H9 (cell line): ENCODE data around the gene ORM2. TPM values are rescaled to one million over a fixed set of nuclear protein-coding genes. Genes with fewer than 3 reads are reported as not detected.

ENCODE experiments used
- DNase-seq: peaks from one replicate; pipeline ENCODE4 v3.0.0-alpha.2; 2017
- H2AFZ ChIP-seq: one replicate; pipeline ENCODE4 v1.6.1; 2013; ENCODE audit warnings: mild to moderate bottlenecking, low read length, control low read depth, moderate library complexity
- H2AK5ac ChIP-seq: 2 replicates; pipeline ENCODE4 v1.6.1; 2013; ENCODE audit warnings: low read length, control low read depth, mixed read lengths; ENCODE audit not compliant: insufficient read length
- H2BK120ac ChIP-seq: one replicate; pipeline ENCODE4 v1.6.1; 2013; ENCODE audit warnings: low read depth, mild to moderate bottlenecking, low read length, control low read depth, inconsistent platforms; ENCODE audit not compliant: poor library complexity, severe bottlenecking
- H2BK12ac ChIP-seq: 2 replicates; pipeline ENCODE4 v1.6.1; 2013; ENCODE audit warnings: low read length, control low read depth, mixed read lengths, low read depth; ENCODE audit not compliant: insufficient read length
- H2BK15ac ChIP-seq: 2 replicates; pipeline ENCODE4 v1.6.1; 2013; ENCODE audit warnings: low read depth, low read length, control low read depth
- H2BK20ac ChIP-seq: one replicate; pipeline ENCODE4 v1.6.1; 2013; ENCODE audit warnings: low read depth, mild to moderate bottlenecking, low read length, control low read depth, inconsistent platforms; ENCODE audit not compliant: poor library complexity, severe bottlenecking
- H2BK5ac ChIP-seq: 2 replicates; pipeline ENCODE4 v1.6.1; 2013; ENCODE audit warnings: low read length, control low read depth, mixed read lengths; ENCODE audit not compliant: insufficient read length
- H3K14ac ChIP-seq: 2 replicates; pipeline ENCODE4 v1.6.1; 2013; ENCODE audit warnings: low read length, control low read depth; ENCODE audit not compliant: insufficient read depth
- H3K18ac ChIP-seq: 2 replicates; pipeline ENCODE4 v1.6.1; 2013; ENCODE audit warnings: low read depth, mild to moderate bottlenecking, mixed read lengths, low read length, control low read depth; ENCODE audit not compliant: insufficient read length
- H3K23ac ChIP-seq: 2 replicates; pipeline ENCODE4 v1.6.1; 2013; ENCODE audit warnings: low read length, control low read depth, mixed read lengths, low read depth; ENCODE audit not compliant: insufficient read length
- H3K23me2 ChIP-seq: 2 replicates; pipeline ENCODE4 v1.6.1; 2013; ENCODE audit warnings: low read depth, mild to moderate bottlenecking, mixed read lengths, low read length, control low read depth; ENCODE audit not compliant: insufficient read length, poor library complexity, severe bottlenecking
- H3K27ac ChIP-seq: 2 replicates; pipeline ENCODE4 v1.5.1; 2013; ENCODE audit warnings: low read length, control low read depth, mixed read lengths, low read depth; ENCODE audit not compliant: insufficient read length
- H3K27me3 ChIP-seq: 2 replicates; pipeline ENCODE4 v1.6.1; 2013; ENCODE audit warnings: low read length, control low read depth, inconsistent platforms; ENCODE audit not compliant: insufficient read depth
- H3K4ac ChIP-seq: 2 replicates; pipeline ENCODE4 v1.6.1; 2013; ENCODE audit warnings: low read depth, mild to moderate bottlenecking, control low read depth, inconsistent platforms, low read length, moderate library complexity
- H3K4me1 ChIP-seq: 2 replicates; pipeline ENCODE4 v1.6.1; 2013; ENCODE audit warnings: low read length, control low read depth, inconsistent platforms; ENCODE audit not compliant: insufficient read depth
- H3K4me2 ChIP-seq: 2 replicates; pipeline ENCODE4 v1.6.1; 2013; ENCODE audit warnings: low read length, control low read depth, mixed read lengths; ENCODE audit not compliant: insufficient read length, insufficient read depth
- H3K56ac ChIP-seq: 2 replicates; pipeline ENCODE4 v1.6.1; 2013; ENCODE audit warnings: low read depth, mild to moderate bottlenecking, mixed read lengths, low read length, control low read depth; ENCODE audit not compliant: insufficient read length
- H3K79me1 ChIP-seq: 2 replicates; pipeline ENCODE4 v1.6.1; 2013; ENCODE audit warnings: low read depth, mild to moderate bottlenecking, moderate library complexity, low read length, control low read depth, inconsistent platforms; ENCODE audit not compliant: insufficient read depth, poor library complexity, severe bottlenecking
- H3K79me2 ChIP-seq: 2 replicates; pipeline ENCODE4 v1.6.1; 2013; ENCODE audit warnings: low read length, control low read depth, inconsistent platforms; ENCODE audit not compliant: insufficient read depth
- H3K9ac ChIP-seq: 2 replicates; pipeline ENCODE4 v1.6.1; 2013; ENCODE audit warnings: low read length, control low read depth, mixed read lengths; ENCODE audit not compliant: insufficient read length; ENCODE audit errors: extremely low read depth
- H3K9me3 ChIP-seq: one replicate; pipeline ENCODE4 v1.6.1; 2013; ENCODE audit warnings: low read depth, low read length, inconsistent platforms; ENCODE audit not compliant: control insufficient read depth
- H3T11ph ChIP-seq: one replicate; pipeline ENCODE4 v1.6.1; 2013; ENCODE audit warnings: mild to moderate bottlenecking, low read length, control low read depth, inconsistent platforms
- H4K20me1 ChIP-seq: one replicate; pipeline ENCODE4 v1.6.1; 2013; ENCODE audit not compliant: control insufficient read depth, insufficient read length, insufficient read depth
- H4K5ac ChIP-seq: 2 replicates; pipeline ENCODE4 v1.6.1; 2013; ENCODE audit warnings: low read depth, mild to moderate bottlenecking, mixed read lengths, low read length, control low read depth; ENCODE audit not compliant: insufficient read length
- H4K8ac ChIP-seq: replicated peaks from 2 replicates; pipeline ENCODE4 v1.6.1; 2013; ENCODE audit warnings: low read length, control low read depth, mixed read lengths, low read depth; ENCODE audit not compliant: insufficient read length
- H4K91ac ChIP-seq: 2 replicates; pipeline ENCODE4 v1.6.1; 2013; ENCODE audit warnings: low read depth, mild to moderate bottlenecking, moderate library complexity, mixed read lengths, low read length, control low read depth; ENCODE audit not compliant: insufficient read length
- H3K27ac Mint-ChIP-seq, 3 experiments: 2 replicates in 2 of 3; 3 replicates in 1 of 3; pipeline ENCODE4 v1.8.0; 2020 to 2021; ENCODE audit warnings: mixed read lengths in 3 of 3, mild to moderate bottlenecking in 1 of 3, moderate library complexity in 1 of 3
- H3K27me3 Mint-ChIP-seq: 2 replicates; pipeline ENCODE4 v1.8.0; 2021; ENCODE audit warnings: low read depth, mild to moderate bottlenecking, moderate library complexity, mixed read lengths
- H3K36me3 Mint-ChIP-seq, 3 experiments: 2 replicates in 2 of 3; 3 replicates in 1 of 3; pipeline ENCODE4 v1.8.0; 2020 to 2021; ENCODE audit warnings: low read depth in 3 of 3, mixed read lengths in 3 of 3; ENCODE audit not compliant: insufficient read depth in 1 of 3
- H3K4me1 Mint-ChIP-seq, 2 experiments: 2 replicates each; pipeline ENCODE4 v1.8.0; 2020; ENCODE audit warnings: mixed read lengths in 2 of 2
- H3K4me3 Mint-ChIP-seq, 2 experiments: 2 replicates in 1 of 2; 3 replicates in 1 of 2; pipeline ENCODE4 v1.8.0; 2020 to 2021; ENCODE audit warnings: mild to moderate bottlenecking in 2 of 2, mixed read lengths in 2 of 2, moderate library complexity in 1 of 2
- H3K9me3 Mint-ChIP-seq, 2 experiments: 2 replicates in 1 of 2; 3 replicates in 1 of 2; pipeline ENCODE4 v1.8.0; 2020; ENCODE audit warnings: mild to moderate bottlenecking in 2 of 2, mixed read lengths in 2 of 2, moderate library complexity in 1 of 2
- WGBS: extraction: QIAGEN DNeasy Blood & Tissue Kit; methylation state at CpG from one replicate; pipeline ENCODE4 v1.1.7; 2013; ENCODE audit warnings: missing lambda C conversion rate, low lambda C conversion rate, mixed read lengths; ENCODE audit not compliant: insufficient read length; ENCODE audit errors: extremely low coverage; 5-methylcytosine and 5-hydroxymethylcytosine counted together
- total RNA-seq: library from RNA; stranded (reverse); gene quantifications from 2 replicates; pipeline ENCODE4 v1.2.1, GENCODE V29; 2021
- TF ChIP-seq, protein P1 (sequence below): fragments of 200-600 bp; sonication (generic); conservative IDR thresholded peaks from 3 replicates; pipeline ENCODE4 v1.8.0; 2021; ENCODE audit warnings: antibody characterized with exemption, mild to moderate bottlenecking

Gene ORM2
- total RNA-seq, 1 experiment from 2014 or later: 1.2 TPM

DNA sequence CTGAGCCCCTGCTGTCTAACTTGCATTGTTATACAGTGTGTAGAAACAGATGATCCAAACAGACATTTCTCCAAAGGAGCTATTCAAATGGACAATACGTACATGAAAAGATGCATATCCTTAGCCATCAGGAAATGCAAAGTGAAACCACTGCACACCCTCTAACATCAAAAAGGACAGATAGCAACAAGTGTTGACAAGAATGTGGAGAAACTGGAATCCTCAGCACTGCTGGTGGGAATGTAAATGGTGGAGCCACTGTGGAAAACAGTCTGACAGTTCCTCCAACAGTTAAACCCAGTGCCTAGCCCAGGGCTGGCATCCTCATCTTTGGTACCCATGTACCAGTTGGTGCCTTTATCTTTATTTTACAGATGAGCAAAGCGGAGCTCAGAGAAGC lies 8.5 kb downstream of the ORM2 start:
- no peak overlapping the region for H3K18ac ChIP-seq
- no peaks in the 10 kb centered on the region for H3K79me1 ChIP-seq
- H3K27ac ChIP-seq: no peak overlapping the region
- no peaks in the 10 kb centered on the region for H3K23me2 ChIP-seq
- no peak overlapping the region for H2BK120ac ChIP-seq
- no peak overlapping the region for H4K91ac ChIP-seq
- no peak overlapping the region for H3K4ac ChIP-seq
- no CpG with 5 or more reads among the region's 2 CpGs for WGBS
- no peak overlapping the region for H3T11ph ChIP-seq
- H4K5ac ChIP-seq: no peak overlapping the region
- H3K14ac ChIP-seq: no peak overlapping the region
- Mint-ChIP-seq H3K4me1 (0 out of 4 replicates have a peak, but pooled peaks cover 0 to 2% of the 10 kb centered on the region in 2 experiments), H3K4me3 (no peak overlapping the region), H3K27ac (no peak overlapping the region), H3K9me3 (no peaks in the 10 kb centered on the region; a peak in 1 of 5 replicates), H3K27me3 (peaks cover 2% of the 10 kb centered on the region), H3K36me3 (peaks cover 39 to 63% (median 54%) of the 10 kb centered on the region in 3 experiments)
- H3K9me3 ChIP-seq: no peaks in the 10 kb centered on the region
- H2AK5ac ChIP-seq: no peak overlapping the region
- H3K56ac ChIP-seq: no peak overlapping the region
- H2AFZ ChIP-seq: no peak overlapping the region
- no peak overlapping the region for H3K4me2 ChIP-seq
- DNase-seq: no peak
- H2BK12ac ChIP-seq: no peak overlapping the region
- TF ChIP-seq, protein P1, sequence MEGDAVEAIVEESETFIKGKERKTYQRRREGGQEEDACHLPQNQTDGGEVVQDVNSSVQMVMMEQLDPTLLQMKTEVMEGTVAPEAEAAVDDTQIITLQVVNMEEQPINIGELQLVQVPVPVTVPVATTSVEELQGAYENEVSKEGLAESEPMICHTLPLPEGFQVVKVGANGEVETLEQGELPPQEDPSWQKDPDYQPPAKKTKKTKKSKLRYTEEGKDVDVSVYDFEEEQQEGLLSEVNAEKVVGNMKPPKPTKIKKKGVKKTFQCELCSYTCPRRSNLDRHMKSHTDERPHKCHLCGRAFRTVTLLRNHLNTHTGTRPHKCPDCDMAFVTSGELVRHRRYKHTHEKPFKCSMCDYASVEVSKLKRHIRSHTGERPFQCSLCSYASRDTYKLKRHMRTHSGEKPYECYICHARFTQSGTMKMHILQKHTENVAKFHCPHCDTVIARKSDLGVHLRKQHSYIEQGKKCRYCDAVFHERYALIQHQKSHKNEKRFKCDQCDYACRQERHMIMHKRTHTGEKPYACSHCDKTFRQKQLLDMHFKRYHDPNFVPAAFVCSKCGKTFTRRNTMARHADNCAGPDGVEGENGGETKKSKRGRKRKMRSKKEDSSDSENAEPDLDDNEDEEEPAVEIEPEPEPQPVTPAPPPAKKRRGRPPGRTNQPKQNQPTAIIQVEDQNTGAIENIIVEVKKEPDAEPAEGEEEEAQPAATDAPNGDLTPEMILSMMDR: no peak
- no peak overlapping the region for H4K8ac ChIP-seq
- no peaks in the 10 kb centered on the region for H3K4me1 ChIP-seq
- H3K23ac ChIP-seq: no peak overlapping the region
- H3K27me3 ChIP-seq: no peaks in the 10 kb centered on the region
- H2BK15ac ChIP-seq: no peak overlapping the region
- H2BK5ac ChIP-seq: no peak overlapping the region
- no peak overlapping the region for H3K9ac ChIP-seq
- no peaks in the 10 kb centered on the region for H3K79me2 ChIP-seq
- no peak overlapping the region for H2BK20ac ChIP-seq
- no peaks in the 10 kb centered on the region for H4K20me1 ChIP-seq
